ENCODE measurements around the gene ZBTB43.
A peak's percentile ranks its signal among the peaks of the same experiment; 100 is the strongest.

The ZBTB43 gene

GRCh38 chr9:126859111-126859510, 54.3 kb downstream of the ZBTB43 start:
- no peak for DNase-seq (ENCODE audit: low read depth in 2 of 2)

- peak; percentile 48 to 58 for DNase-seq (ENCODE audit: low read depth in 2 of 2)
Observed at GRCh38 chr9:126860077-126860756, 55.4 kb downstream of the ZBTB43 start, which contains the start of gene ZBTB34. TSS of gene ZBTB34 (plus strand) at chr9:126860639. CDS start at chr9:126879400, 18,761 bp downstream.

- peak in 1 of 2 donors; percentile 4 for DNase-seq (ENCODE audit: low read depth in 2 of 2)
Observed at GRCh38 chr9:126860757-126861466, 56.1 kb downstream of the ZBTB43 start.

GRCh38 chr9:126861707-126862103, 56.9 kb downstream of the ZBTB43 start:
- no peak for DNase-seq (ENCODE audit: low read depth in 2 of 2)

GRCh38 chr9:126862104-126862761, 57.4 kb downstream of the ZBTB43 start:
- DNase-seq (ENCODE audit: low read depth in 2 of 2), result no peak

GRCh38 chr9:126864771-126865170, 59.9 kb downstream of the ZBTB43 start:
- DNase-seq (ENCODE audit: low read depth in 2 of 2), result no peak

GRCh38 chr9:126869368-126869767, 64.5 kb downstream of the ZBTB43 start:
- peak in 1 of 2 donors; percentile 3 for DNase-seq (ENCODE audit: low read depth in 2 of 2)

GRCh38 chr9:126872516-126872915, 67.7 kb downstream of the ZBTB43 start:
- DNase-seq (ENCODE audit: low read depth in 2 of 2), result no peak

- DNase-seq (ENCODE audit: low read depth in 2 of 2), result no peak
Observed at GRCh38 chr9:126874546-126875314, 69.9 kb downstream of the ZBTB43 start.

- no peak for DNase-seq (ENCODE audit: low read depth in 2 of 2)
Observed at GRCh38 chr9:126875756-126876510, 71.1 kb downstream of the ZBTB43 start.

- no peak for DNase-seq (ENCODE audit: low read depth in 2 of 2)
Observed at GRCh38 chr9:126876531-126876930, 71.7 kb downstream of the ZBTB43 start.

- DNase-seq (ENCODE audit: low read depth in 2 of 2), result no peak
Observed at GRCh38 chr9:126877418-126877817, 72.6 kb downstream of the ZBTB43 start.

GRCh38 chr9:126879288-126879687, 74.4 kb downstream of the ZBTB43 start:
- no peak for DNase-seq (ENCODE audit: low read depth in 2 of 2)

- DNase-seq (ENCODE audit: low read depth in 2 of 2), result no peak
Observed at GRCh38 chr9:126880226-126880946, 75.5 kb downstream of the ZBTB43 start.

GRCh38 chr9:126880947-126881332, 76.1 kb downstream of the ZBTB43 start:
- no peak for DNase-seq (ENCODE audit: low read depth in 2 of 2)

GRCh38 chr9:126882746-126883145, 77.9 kb downstream of the ZBTB43 start:
- no peak for DNase-seq (ENCODE audit: low read depth in 2 of 2)

- no peak for DNase-seq (ENCODE audit: low read depth in 2 of 2)
Observed at GRCh38 chr9:126883636-126884035, 78.8 kb downstream of the ZBTB43 start.

GRCh38 chr9:126885131-126885641, 80.3 kb downstream of the ZBTB43 start:
- DNase-seq (ENCODE audit: low read depth in 2 of 2), result no peak

GRCh38 chr9:126886034-126886822, 81.4 kb downstream of the ZBTB43 start:
- DNase-seq (ENCODE audit: low read depth in 2 of 2), result no peak

GRCh38 chr9:126886897-126887296, 82.1 kb downstream of the ZBTB43 start:
- no peak for DNase-seq (ENCODE audit: low read depth in 2 of 2)

Measured in stimulated activated CD8-positive, alpha-beta memory T cell treated with anti-CD3 and anti-CD28 coated beads, Interleukin-15, amount 100 ng/mL, for 48 hours (primary cell).